KBM-7 (cell line): ENCODE results near the gene TTPAL.

Source experiments
- DNase-seq: peaks from one replicate; pipeline ENCODE4 v3.0.0-alpha.2; 2015
- in situ Hi-C: fragments of 300-500 bp; cut with MboI; formaldehyde crosslinking; loops from 2 replicates; pipeline ENCODE4 v1.14.3; 2020; ENCODE audit warnings: low sequenced_read_pairs, low pct_unique_long_range_greater_than_20kb, mixed read lengths

TTPAL gene

GRCh38 chr20:44475694-44476560 lies at the start of gene TTPAL:
TTPAL (plus strand) TSS chr20:44475874; CDS start chr20:44480000, 4,126 bp downstream.
- DNase-seq = peak; percentile 84
- in situ Hi-C loops = no loop called here

GRCh38 chr20:44425923-44426322 lies 49.8 kb upstream of the TTPAL start:
- in situ Hi-C loops = no loop called here

GRCh38 chr20:44426879-44427790 lies 48.5 kb upstream of the TTPAL start:
- in situ Hi-C loops = no loop called here
- no peak for DNase-seq

More at GRCh38 chr20:44425923-44426322, 49.8 kb upstream of the TTPAL start:
- no peak for DNase-seq

GRCh38 chr20:44427804-44428173 lies 47.9 kb upstream of the TTPAL start:
- in situ Hi-C loops = no loop called here
- DNase-seq = no peak

GRCh38 chr20:44428174-44429016 lies 47.3 kb upstream of the TTPAL start:
- in situ Hi-C loops = no loop called here
- no peak for DNase-seq

GRCh38 chr20:44429017-44429339 lies 46.7 kb upstream of the TTPAL start:
- in situ Hi-C loops = no loop called here
- DNase-seq = no peak

- no peak for DNase-seq
- in situ Hi-C loops = no loop called here
These were observed 46.0 kb upstream of the TTPAL start for GRCh38 chr20:44429419-44430269.

GRCh38 chr20:44430270-44431065 lies 45.2 kb upstream of the TTPAL start:
- no peak for DNase-seq
- in situ Hi-C loops = no loop called here

GRCh38 chr20:44431118-44431501 lies 44.6 kb upstream of the TTPAL start:
- in situ Hi-C loops = no loop called here
- DNase-seq = no peak

- in situ Hi-C loops = no loop called here
- DNase-seq = no peak
These were observed 44.0 kb upstream of the TTPAL start for GRCh38 chr20:44431502-44432234.

GRCh38 chr20:44432618-44433577 lies 42.8 kb upstream of the TTPAL start:
- in situ Hi-C loops = no loop called here
- no peak for DNase-seq

- in situ Hi-C loops = no loop called here
- DNase-seq = no peak
These were observed 41.7 kb upstream of the TTPAL start for GRCh38 chr20:44433751-44434538.

- DNase-seq = peak; percentile 19
These were observed 39.9 kb upstream of the TTPAL start for GRCh38 chr20:44435630-44436335.

GRCh38 chr20:44436393-44436792 lies 39.3 kb upstream of the TTPAL start:
- no peak for DNase-seq
- in situ Hi-C loops = no loop called here

More at GRCh38 chr20:44435630-44436335, 39.9 kb upstream of the TTPAL start:
- in situ Hi-C loops = no loop called here

GRCh38 chr20:44437497-44437896 lies 38.2 kb upstream of the TTPAL start:
- no peak for DNase-seq
- in situ Hi-C loops = no loop called here
